CD4-positive, alpha-beta T cell (primary cell): Measurements from ENCODE around the gene PKIG. TPM values are rescaled to one million over a fixed set of nuclear protein-coding genes. Genes with fewer than 3 reads are reported as not detected.

Experiments
- ATAC-seq: fragments of 200-7000 bp; cut with Tn5 transposase; one replicate; pipeline ENCODE4 v1.10.0; 2022; ENCODE audit warnings: mild to moderate bottlenecking; ENCODE audit not compliant: poor library complexity
- CTCF ChIA-PET: fragments of 350-600 bp; sonication (Branson Sonifier 250); formaldehyde crosslinking; loops from one replicate; lab custom pipeline; 2021; ENCODE audit warnings: antibody characterized with exemption, inconsistent platforms; lab: Charles Lee
- POLR2A ChIA-PET: fragments of 350-600 bp; sonication (Branson Sonifier 250); formaldehyde crosslinking; loops from one replicate; lab custom pipeline; 2021; ENCODE audit warnings: antibody characterized with exemption, inconsistent platforms; lab: Charles Lee
- DNase-seq, 14 experiments: peaks; one replicate each; pipeline ENCODE4 v3.0.0-alpha.2; 2013 to 2020; ENCODE audit warnings: mixed read lengths in 2 of 14
- H3K27ac ChIP-seq, 2 donors: one replicate each; pipeline versions ENCODE4 v1.5.1 to v1.7.0; 2013; ENCODE audit warnings: low read length in 2 of 2, low read depth in 1 of 2, mild to moderate bottlenecking in 1 of 2
- H3K27me3 ChIP-seq, 2 experiments: 1 replicate in 1 of 2; 2 replicates in 1 of 2; pipeline versions ENCODE4 v1.6.1 to v1.7.0; 2013; ENCODE audit warnings: low read length in 2 of 2, control low read depth in 1 of 2, mild to moderate bottlenecking in 1 of 2, moderate library complexity in 1 of 2; ENCODE audit not compliant: insufficient read depth in 2 of 2, control insufficient read depth in 1 of 2
- H3K36me3 ChIP-seq: one replicate; pipeline ENCODE4 v1.6.1; 2013; ENCODE audit warnings: low read length, control low read depth; ENCODE audit not compliant: insufficient read depth
- H3K4me1 ChIP-seq: one replicate; pipeline ENCODE4 v1.6.1; 2013; ENCODE audit warnings: low read length, control low read depth; ENCODE audit not compliant: insufficient read depth
- H3K4me3 ChIP-seq: one replicate; pipeline ENCODE4 v1.5.1; 2013; ENCODE audit warnings: mild to moderate bottlenecking, low read length, moderate library complexity
- H3K9me3 ChIP-seq, 2 experiments: 1 replicate in 1 of 2; 2 replicates in 1 of 2; pipeline versions ENCODE4 v1.6.1 to v1.7.0; 2013; ENCODE audit warnings: low read length in 2 of 2, mild to moderate bottlenecking in 2 of 2, control low read depth in 1 of 2, moderate library complexity in 1 of 2; ENCODE audit not compliant: control insufficient read depth in 1 of 2, insufficient read depth in 1 of 2
- H3K27ac Mint-ChIP-seq: one replicate; pipeline ENCODE4 v1.8.0; 2020; ENCODE audit warnings: mixed read lengths
- H3K27me3 Mint-ChIP-seq: one replicate; pipeline ENCODE4 v1.8.0; 2021; ENCODE audit warnings: mixed read lengths
- H3K36me3 Mint-ChIP-seq: one replicate; pipeline ENCODE4 v1.8.0; 2021; ENCODE audit warnings: low read depth, mixed read lengths
- H3K4me1 Mint-ChIP-seq: one replicate; pipeline ENCODE4 v1.8.0; 2021; ENCODE audit warnings: low read depth, mixed read lengths
- H3K4me3 Mint-ChIP-seq: one replicate; pipeline ENCODE4 v1.8.0; 2020; ENCODE audit warnings: mild to moderate bottlenecking, mixed read lengths
- H3K9me3 Mint-ChIP-seq: one replicate; pipeline ENCODE4 v1.8.0; 2020; ENCODE audit warnings: mixed read lengths
- intact Hi-C, 2 experiments: fragments of 100-400 bp; cut with DNase I in 1 of 2; cut with micrococcal nuclease in 1 of 2; formaldehyde crosslinking; loops; one replicate each; pipeline versions ENCODE4 v1.15.1 to v1.9.0; 2023 to 2025; cut with DNase I, micrococcal nuclease
- total RNA-seq, 174 experiments: library from RNA in 2 of 174; stranded (reverse) in 2 of 174; gene quantifications; one replicate each; pipeline ENCODE4 v1.2.3 and lab custom pipeline; 2021 to 2026
- TF ChIP-seq, protein P1 (sequence below): fragments of 200-600 bp; IDR thresholded peaks from one replicate; pipeline ENCODE4 v1.8.0; 2022; ENCODE audit warnings: antibody characterized with exemption, mild to moderate bottlenecking

The PKIG gene
- total RNA-seq, 2 experiments from 2014 or later: 1.7 to 2.4 TPM

DNA sequence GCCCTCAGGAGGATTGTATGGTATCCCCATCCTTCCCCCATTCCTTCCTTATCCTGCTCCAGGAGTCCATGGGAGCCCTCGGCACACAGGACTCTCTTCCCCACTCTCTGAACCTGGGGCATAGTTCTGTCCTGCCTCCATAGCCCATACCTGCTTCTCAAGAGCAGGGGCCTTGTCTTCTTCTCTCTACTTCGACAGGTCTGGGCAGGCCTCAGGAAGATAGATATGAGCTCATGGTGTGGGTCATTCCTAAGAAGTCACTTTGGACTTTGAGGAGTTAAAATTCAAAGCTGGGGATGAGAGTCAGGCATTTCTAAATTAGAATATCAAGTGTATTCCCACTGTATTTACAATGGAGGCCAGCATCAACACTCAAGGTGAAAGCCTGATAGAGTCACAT lies 77.6 kb downstream of the PKIG start:
- H3K9me3 ChIP-seq: peaks cover 0 to 4% of the 10 kb centered on the region in 2 experiments
- no peak overlapping the region for H3K4me3 ChIP-seq
- H3K27me3 ChIP-seq: no peaks in the 10 kb centered on the region
- POLR2A ChIA-PET: no interaction called here
- no peaks in the 10 kb centered on the region for H3K4me1 ChIP-seq
- H3K27ac Mint-ChIP-seq: no peak overlapping the region
- no peak for DNase-seq
- no peak overlapping the region for H3K4me3 Mint-ChIP-seq
- H3K4me1 Mint-ChIP-seq: peaks cover 5% of the 10 kb centered on the region
- ATAC-seq: no peak
- no peak overlapping the region for H3K27ac ChIP-seq
- CTCF ChIA-PET: no interaction called here
- intact Hi-C loops: no loop called here
- no peaks in the 10 kb centered on the region for H3K9me3 Mint-ChIP-seq
- no peaks in the 10 kb centered on the region for H3K27me3 Mint-ChIP-seq
- TF ChIP-seq, protein P1, sequence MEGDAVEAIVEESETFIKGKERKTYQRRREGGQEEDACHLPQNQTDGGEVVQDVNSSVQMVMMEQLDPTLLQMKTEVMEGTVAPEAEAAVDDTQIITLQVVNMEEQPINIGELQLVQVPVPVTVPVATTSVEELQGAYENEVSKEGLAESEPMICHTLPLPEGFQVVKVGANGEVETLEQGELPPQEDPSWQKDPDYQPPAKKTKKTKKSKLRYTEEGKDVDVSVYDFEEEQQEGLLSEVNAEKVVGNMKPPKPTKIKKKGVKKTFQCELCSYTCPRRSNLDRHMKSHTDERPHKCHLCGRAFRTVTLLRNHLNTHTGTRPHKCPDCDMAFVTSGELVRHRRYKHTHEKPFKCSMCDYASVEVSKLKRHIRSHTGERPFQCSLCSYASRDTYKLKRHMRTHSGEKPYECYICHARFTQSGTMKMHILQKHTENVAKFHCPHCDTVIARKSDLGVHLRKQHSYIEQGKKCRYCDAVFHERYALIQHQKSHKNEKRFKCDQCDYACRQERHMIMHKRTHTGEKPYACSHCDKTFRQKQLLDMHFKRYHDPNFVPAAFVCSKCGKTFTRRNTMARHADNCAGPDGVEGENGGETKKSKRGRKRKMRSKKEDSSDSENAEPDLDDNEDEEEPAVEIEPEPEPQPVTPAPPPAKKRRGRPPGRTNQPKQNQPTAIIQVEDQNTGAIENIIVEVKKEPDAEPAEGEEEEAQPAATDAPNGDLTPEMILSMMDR: no peak
- no peaks in the 10 kb centered on the region for H3K36me3 ChIP-seq
- peaks cover 58% of the 10 kb centered on the region for H3K36me3 Mint-ChIP-seq

DNA sequence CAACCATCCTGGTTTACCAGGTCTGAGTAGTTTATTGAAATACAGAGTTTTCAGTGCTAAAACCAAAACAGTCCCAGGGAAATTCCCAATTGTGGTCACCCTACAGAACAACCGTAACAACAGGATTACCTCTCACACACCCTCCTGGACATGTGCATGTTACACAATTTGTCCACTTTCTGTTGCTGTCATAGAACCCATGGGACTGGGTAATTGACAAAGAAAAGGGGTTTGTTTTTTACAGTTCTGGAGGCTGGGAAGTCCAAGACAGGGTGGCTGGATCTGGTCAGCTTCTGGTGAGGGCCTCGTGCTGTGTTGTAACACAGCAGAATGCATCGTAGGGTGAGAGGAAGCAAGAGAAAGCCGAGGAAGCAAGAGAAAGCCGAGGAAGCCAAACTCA lies 78.2 kb downstream of the PKIG start:
- ChIA-PET CTCF (interaction anchor here (1.0 kb wide), 1 partner anchor 24 kb away, joined by 3 read pairs; no protein-coding TSS in a partner anchor), POLR2A (no interaction called here)
- Mint-ChIP-seq H3K27me3 (no peaks in the 10 kb centered on the region), H3K4me3 (no peak overlapping the region), H3K9me3 (no peaks in the 10 kb centered on the region), H3K36me3 (peaks cover 60% of the 10 kb centered on the region), H3K27ac (no peak overlapping the region), H3K4me1 (peaks cover 5% of the 10 kb centered on the region)
- intact Hi-C loops: no loop called here
- Histone ChIP-seq H3K27me3 (no peaks in the 10 kb centered on the region), H3K4me1 (no peaks in the 10 kb centered on the region), H3K9me3 (peaks cover 0 to 4% of the 10 kb centered on the region in 2 experiments), H3K4me3 (no peak overlapping the region), H3K27ac (no peak overlapping the region), H3K36me3 (no peaks in the 10 kb centered on the region)
- TF ChIP-seq, protein P1: no peak
- ATAC-seq (no peak), DNase-seq (peak in 2 of 14 experiments; percentile 49 to 62)

- Mint-ChIP-seq H3K27ac (no peak overlapping the region), H3K4me3 (no peak overlapping the region), H3K36me3 (peaks cover 65% of the 10 kb centered on the region), H3K27me3 (no peaks in the 10 kb centered on the region), H3K9me3 (no peaks in the 10 kb centered on the region), H3K4me1 (peaks cover 5% of the 10 kb centered on the region)
- Histone ChIP-seq H3K4me1 (no peaks in the 10 kb centered on the region), H3K4me3 (no peak overlapping the region), H3K27ac (no peak overlapping the region), H3K27me3 (no peaks in the 10 kb centered on the region), H3K9me3 (peaks cover 0 to 4% of the 10 kb centered on the region in 2 experiments), H3K36me3 (no peaks in the 10 kb centered on the region)
- DNase-seq (no peak), ATAC-seq (no peak)
- TF ChIP-seq, protein P1: no peak
- CTCF ChIA-PET: no interaction called here
- POLR2A ChIA-PET: no interaction called here
- intact Hi-C loops: no loop called here
These were observed 79.9 kb downstream of the PKIG start for GRCh38 chr20:44662261-44662660.
